B cell (primary cell): ENCODE data around the gene DDX39B. TPM values are rescaled to one million over a fixed set of nuclear protein-coding genes. Genes with fewer than 3 reads are reported as not detected.

Experiments
- ATAC-seq: fragments of 200-7000 bp; cut with Tn5 transposase; one replicate; pipeline ENCODE4 v1.10.0; 2021; ENCODE audit warnings: low read depth, mild to moderate bottlenecking, moderate number of reproducible peaks, moderate library complexity
- CTCF ChIA-PET: fragments of 350-600 bp; sonication (Branson Sonifier 250); formaldehyde crosslinking; loops from one replicate; lab custom pipeline; 2021; ENCODE audit warnings: antibody characterized with exemption, inconsistent platforms; lab: Charles Lee
- POLR2A ChIA-PET: fragments of 350-600 bp; sonication (Branson Sonifier 250); formaldehyde crosslinking; loops from one replicate; lab custom pipeline; 2021; ENCODE audit warnings: antibody characterized with exemption; lab: Charles Lee
- DNase-seq: peaks from one replicate; pipeline ENCODE4 v3.0.0; 2013
- H2AFZ ChIP-seq: 2 replicates; pipeline ENCODE4 v1.6.1; 2012; ENCODE audit warnings: mild to moderate bottlenecking, low read depth, low read length; ENCODE audit not compliant: insufficient read depth, poor library complexity, severe bottlenecking
- H3K27ac ChIP-seq, 2 donors: 1 replicate in 1 of 2; 2 replicates in 1 of 2; pipeline ENCODE4 v1.5.1; 2012 to 2013; ENCODE audit warnings: low read length in 2 of 2, mild to moderate bottlenecking in 2 of 2, moderate library complexity in 1 of 2
- H3K27me3 ChIP-seq, 4 experiments: fragments of 200-600 bp in 1 of 4; sonication (generic) in 1 of 4; replicated peaks in 1 of 4; 1 replicate in 2 of 4; 2 replicates in 2 of 4; pipeline versions ENCODE4 v1.6.1 to v1.7.0; 2013 to 2016; ENCODE audit warnings: low read length in 3 of 4, mild to moderate bottlenecking in 2 of 4, mixed read lengths in 1 of 4, moderate library complexity in 1 of 4; ENCODE audit not compliant: insufficient read depth in 4 of 4, control insufficient read depth in 3 of 4; ENCODE audit errors: control extremely low read depth in 1 of 4
- H3K36me3 ChIP-seq, 2 experiments: replicated peaks in 1 of 2; 1 replicate in 1 of 2; 2 replicates in 1 of 2; pipeline versions ENCODE4 v1.6.1 to v1.7.1; 2013; ENCODE audit warnings: low read length in 1 of 2; ENCODE audit not compliant: insufficient read depth in 2 of 2, control insufficient read depth in 1 of 2; ENCODE audit errors: control extremely low read depth in 1 of 2, extremely low read depth in 1 of 2
- H3K4me1 ChIP-seq, 2 donors: fragments of 200-600 bp in 1 of 2; sonication (generic) in 1 of 2; 1 replicate in 1 of 2; 2 replicates in 1 of 2; pipeline versions ENCODE4 v1.5.1 to v1.6.1; 2013 to 2017; ENCODE audit warnings: low read length in 2 of 2; ENCODE audit not compliant: control insufficient read depth in 2 of 2, insufficient read depth in 2 of 2
- H3K4me2 ChIP-seq: replicated peaks from 2 replicates; pipeline ENCODE3; 2012; ENCODE audit warnings: mild to moderate bottlenecking, low read depth, low read length; ENCODE audit not compliant: poor library complexity, severe bottlenecking
- H3K4me3 ChIP-seq, 5 experiments: fragments of 200-600 bp in 1 of 5; sonication (generic) in 1 of 5; 1 replicate in 3 of 5; 2 replicates in 2 of 5; pipeline versions ENCODE4 v1.5.1 to v1.7.0; 2011 to 2016; ENCODE audit warnings: low read length in 4 of 5, mild to moderate bottlenecking in 4 of 5, low read depth in 2 of 5, control low read depth in 1 of 5, moderate library complexity in 1 of 5; ENCODE audit not compliant: insufficient read depth in 1 of 5; ENCODE audit errors: control extremely low read depth in 1 of 5, extremely low read depth in 1 of 5
- H3K79me2 ChIP-seq: fragments of 200-600 bp; sonication (generic); one replicate; pipeline ENCODE4 v1.6.0; 2016; ENCODE audit warnings: low read length; ENCODE audit not compliant: control insufficient read depth, insufficient read depth
- H3K9ac ChIP-seq: fragments of 200-600 bp; sonication (generic); 2 replicates; pipeline ENCODE4 v1.6.1; 2017; ENCODE audit warnings: mild to moderate bottlenecking, low read length, moderate library complexity
- H3K9me3 ChIP-seq, 3 donors: one replicate each; pipeline versions ENCODE4 v1.6.1 to v1.7.1; 2013; ENCODE audit warnings: low read length in 2 of 3; ENCODE audit not compliant: control insufficient read depth in 2 of 3, insufficient read depth in 1 of 3; ENCODE audit errors: control extremely low read depth in 1 of 3
- H4K20me1 ChIP-seq: 2 replicates; pipeline ENCODE4 v1.6.0; 2012; ENCODE audit warnings: mild to moderate bottlenecking, low read length; ENCODE audit not compliant: insufficient read depth, control insufficient read depth, poor library complexity, severe bottlenecking
- H3K27ac Mint-ChIP-seq: one replicate; pipeline ENCODE4 v1.8.0; 2021; ENCODE audit warnings: mixed read lengths
- H3K27me3 Mint-ChIP-seq: one replicate; pipeline ENCODE4 v1.8.0; 2021; ENCODE audit warnings: mixed read lengths
- H3K4me1 Mint-ChIP-seq: one replicate; pipeline ENCODE4 v1.8.0; 2021; ENCODE audit warnings: mixed read lengths
- H3K4me3 Mint-ChIP-seq: one replicate; pipeline ENCODE4 v1.8.0; 2021; ENCODE audit warnings: mixed read lengths
- H3K9me3 Mint-ChIP-seq: one replicate; pipeline ENCODE4 v1.8.0; 2022; ENCODE audit warnings: mixed read lengths; ENCODE audit not compliant: insufficient read depth
- EZH2 ChIP-seq: IDR thresholded peaks from 2 replicates; pipeline ENCODE4 v1.6.1; 2012; ENCODE audit warnings: borderline replicate concordance, low read depth, mild to moderate bottlenecking, moderate library complexity, low read length; ENCODE audit not compliant: insufficient read depth, poor library complexity, severe bottlenecking
- WGBS: methylation state at CpG from one replicate; pipeline ENCODE4 v1.1.5; 2013; ENCODE audit warnings: missing lambda C conversion rate; ENCODE audit not compliant: insufficient coverage; 5-methylcytosine and 5-hydroxymethylcytosine counted together
- intact Hi-C: fragments of 100-400 bp; cut with micrococcal nuclease; formaldehyde crosslinking; loops from one replicate; pipeline ENCODE4 v1.10.0; 2022
- polyA plus RNA-seq: library from polyadenylated mRNA; depleted of rRNA; stranded (reverse); fragments of >200 nt; gene quantifications from 2 replicates; pipeline ENCODE4 v1.2.3, GENCODE V29; 2012
- total RNA-seq, 2 donors: library from RNA; stranded (reverse); fragments of 120-200 nt in 1 of 2; gene quantifications; 1 replicate in 1 of 2; 2 replicates in 1 of 2; pipeline versions ENCODE4 v1.2.3 to v1.2.4, GENCODE V29; 2013 to 2022
- TF ChIP-seq, protein P1 (sequence below): fragments of 200-600 bp; IDR thresholded peaks from one replicate; pipeline ENCODE4 v1.8.0; 2022; ENCODE audit warnings: antibody characterized with exemption, mild to moderate bottlenecking

Gene DDX39B
- total and polyA plus RNA-seq, 2 donors (not counting 1 experiment from before 2014, with no cell fraction given), result 576 to 838 TPM

GRCh38 chr6:31530659-31531058 is 11.1 kb downstream of the DDX39B start:
- intact Hi-C loops, result no loop called here

GRCh38 chr6:31529329-31530150 is 12.3 kb downstream of the DDX39B start:
- no peak overlapping the region for H3K27ac ChIP-seq
- WGBS, result 71% methylated on average over 9 of the region's 12 CpGs
- H3K9me3 ChIP-seq, result no peaks in the 10 kb centered on the region
- H3K4me1 ChIP-seq, result no peaks in the 10 kb centered on the region
- intact Hi-C loops, result no loop called here
- DNase-seq, result no peak
- no peaks in the 10 kb centered on the region for H3K27me3 ChIP-seq
- POLR2A ChIA-PET, result interaction anchor here (1.0 to 1.3 kb wide), 2 partner anchors 12 to 32 kb away, joined by 3 to 4 read pairs; partner anchors contain the start of genes DDX39B and MICB
- H3K4me2 ChIP-seq, result no peak overlapping the region
- no peak overlapping the region for H3K4me3 ChIP-seq
- peaks cover 0 to 46% of the 10 kb centered on the region in 2 experiments for H3K36me3 ChIP-seq
- H3K27ac Mint-ChIP-seq, result no peak overlapping the region
- no peak for ATAC-seq
- no peak overlapping the region for H2AFZ ChIP-seq
- no peak for TF ChIP-seq EZH2
- TF ChIP-seq, protein P1, sequence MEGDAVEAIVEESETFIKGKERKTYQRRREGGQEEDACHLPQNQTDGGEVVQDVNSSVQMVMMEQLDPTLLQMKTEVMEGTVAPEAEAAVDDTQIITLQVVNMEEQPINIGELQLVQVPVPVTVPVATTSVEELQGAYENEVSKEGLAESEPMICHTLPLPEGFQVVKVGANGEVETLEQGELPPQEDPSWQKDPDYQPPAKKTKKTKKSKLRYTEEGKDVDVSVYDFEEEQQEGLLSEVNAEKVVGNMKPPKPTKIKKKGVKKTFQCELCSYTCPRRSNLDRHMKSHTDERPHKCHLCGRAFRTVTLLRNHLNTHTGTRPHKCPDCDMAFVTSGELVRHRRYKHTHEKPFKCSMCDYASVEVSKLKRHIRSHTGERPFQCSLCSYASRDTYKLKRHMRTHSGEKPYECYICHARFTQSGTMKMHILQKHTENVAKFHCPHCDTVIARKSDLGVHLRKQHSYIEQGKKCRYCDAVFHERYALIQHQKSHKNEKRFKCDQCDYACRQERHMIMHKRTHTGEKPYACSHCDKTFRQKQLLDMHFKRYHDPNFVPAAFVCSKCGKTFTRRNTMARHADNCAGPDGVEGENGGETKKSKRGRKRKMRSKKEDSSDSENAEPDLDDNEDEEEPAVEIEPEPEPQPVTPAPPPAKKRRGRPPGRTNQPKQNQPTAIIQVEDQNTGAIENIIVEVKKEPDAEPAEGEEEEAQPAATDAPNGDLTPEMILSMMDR, result no peak
- peaks cover 12% of the 10 kb centered on the region for H3K4me1 Mint-ChIP-seq
- H3K9ac ChIP-seq, result no peak overlapping the region
- CTCF ChIA-PET, result interaction anchor here (1.8 kb wide), 1 partner anchor 12 kb away, joined by 6 read pairs; the partner anchor contains the start of gene DDX39B
- H4K20me1 ChIP-seq, result peaks cover 46% of the 10 kb centered on the region
- no peaks in the 10 kb centered on the region for H3K9me3 Mint-ChIP-seq
- no peak overlapping the region for H3K4me3 Mint-ChIP-seq
- H3K79me2 ChIP-seq, result peaks cover 1% of the 10 kb centered on the region
- H3K27me3 Mint-ChIP-seq, result no peaks in the 10 kb centered on the region

More at GRCh38 chr6:31530659-31531058, 11.1 kb downstream of the DDX39B start:
- no peaks in the 10 kb centered on the region for H3K9me3 Mint-ChIP-seq
- Histone ChIP-seq H3K9ac (no peak overlapping the region), H3K27me3 (no peaks in the 10 kb centered on the region), H3K36me3 (peaks cover 1 to 58% of the 10 kb centered on the region in 2 experiments), H3K27ac (no peak overlapping the region), H3K4me2 (no peak overlapping the region), H3K79me2 (peaks cover 9% of the 10 kb centered on the region), H3K9me3 (no peaks in the 10 kb centered on the region), H3K4me3 (no peak overlapping the region), H4K20me1 (peaks cover 57% of the 10 kb centered on the region), H3K4me1 (no peaks in the 10 kb centered on the region), H2AFZ (no peak overlapping the region)
- WGBS, result 96% methylated on average over 5 of the region's 6 CpGs
- CTCF ChIA-PET, result interaction anchor here (1.3 kb wide), 1 partner anchor 259 kb away, joined by 3 read pairs; no protein-coding TSS in a partner anchor
- no peak for TF ChIP-seq EZH2
- POLR2A ChIA-PET, result no interaction called here
- H3K4me3 Mint-ChIP-seq, result no peak overlapping the region
- DNase-seq (no peak), ATAC-seq (no peak)
- no peak overlapping the region for H3K27ac Mint-ChIP-seq
- H3K4me1 Mint-ChIP-seq, result peaks cover 12% of the 10 kb centered on the region
- no peaks in the 10 kb centered on the region for H3K27me3 Mint-ChIP-seq
